Activated naive CD4-positive, alpha-beta T cell treated with anti-CD3 and anti-CD28 coated beads, Interleukin-2, amount 50 U/mL, for 72 hours (primary cell): ENCODE results near the gene HTRA2. TPM values are rescaled to one million over a fixed set of nuclear protein-coding genes. Genes with fewer than 3 reads are reported as not detected.

Experiments used
- ATAC-seq, 2 donors: fragments of 150-1000 bp; cut with Tn5 transposase; 2 replicates each; pipeline ENCODE4 v1.10.0; 2021; ENCODE audit warnings: mild to moderate bottlenecking in 2 of 2, moderate library complexity in 2 of 2
- DNase-seq, 2 donors: peaks; one replicate each; pipeline ENCODE4 v3.0.0; 2021 to 2022; ENCODE audit warnings: low spot score in 2 of 2
- H3K27ac Mint-ChIP-seq, 2 donors: one replicate each; pipeline ENCODE4 v1.8.0; 2022; ENCODE audit warnings: mild to moderate bottlenecking in 2 of 2, mixed read lengths in 2 of 2
- H3K36me3 Mint-ChIP-seq, 2 donors: one replicate each; pipeline ENCODE4 v1.8.0; 2022; ENCODE audit warnings: mixed read lengths in 2 of 2
- H3K9me3 Mint-ChIP-seq, 2 donors: one replicate each; pipeline ENCODE4 v1.8.0; 2022; ENCODE audit warnings: mixed read lengths in 2 of 2
- total RNA-seq, 2 donors: library from RNA; stranded (reverse); gene quantifications; one replicate each; pipeline ENCODE4 v1.2.3, GENCODE V29; 2022

Gene HTRA2
- total RNA-seq, 2 donors from 2014 or later: 57.5 to 84.4 TPM

GRCh38 chr2:74548285-74548899, 18.7 kb downstream of the HTRA2 start:
- Mint-ChIP-seq H3K27ac (no peak overlapping the region), H3K36me3 (peaks cover 0 to 12% of the 10 kb centered on the region in 2 donors), H3K9me3 (no peaks in the 10 kb centered on the region)
- DNase-seq: peak in 1 of 2 donors; percentile 55
- ATAC-seq: no peak

DNA sequence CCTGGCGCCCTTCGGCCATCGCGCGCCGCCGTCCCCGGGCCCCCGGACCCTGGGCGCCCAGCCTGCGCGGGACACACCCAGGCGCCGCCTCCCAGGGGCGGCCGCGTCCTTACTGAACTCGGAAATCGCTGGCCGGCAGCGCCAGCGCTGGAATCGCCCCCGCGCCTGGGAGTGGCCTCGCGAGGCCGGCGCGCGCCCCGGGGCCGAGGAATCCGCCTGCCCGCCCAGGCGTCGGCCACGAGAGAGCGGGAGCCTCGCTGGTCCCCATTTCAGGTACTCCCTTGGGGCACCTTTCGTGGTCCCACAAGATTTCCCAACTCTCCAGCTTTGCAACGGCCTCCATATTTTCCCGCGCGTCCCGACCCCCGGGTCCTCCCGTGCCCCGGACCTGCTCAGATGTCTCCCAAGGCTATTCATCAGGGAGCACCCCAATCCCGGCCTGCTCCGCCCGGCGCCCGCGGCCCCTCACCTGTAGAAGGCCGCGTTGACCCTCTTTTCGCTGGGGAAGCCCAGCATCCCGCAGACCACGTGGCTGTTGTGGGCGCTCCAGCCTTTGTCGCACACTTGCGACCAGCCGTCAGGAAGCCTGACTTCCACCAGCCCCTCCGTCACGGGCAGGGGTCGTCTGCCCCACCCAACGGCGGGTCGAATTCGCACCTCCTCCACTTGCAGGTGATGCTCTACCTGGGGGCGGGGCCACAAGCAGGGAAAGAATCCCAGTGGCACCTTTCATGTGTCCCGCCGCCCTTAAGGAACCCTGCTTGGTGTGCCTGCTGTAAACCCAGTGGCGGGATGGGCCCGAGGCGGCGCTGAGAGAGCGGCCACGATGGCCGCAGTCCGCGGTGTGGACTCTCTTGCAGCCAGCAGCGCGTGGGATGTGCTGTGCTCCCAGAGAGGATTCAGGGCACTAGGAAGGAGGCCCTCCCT, 19.4 kb downstream of the HTRA2 start:
- peak; percentile 45 to 54 for DNase-seq
- no peaks in the 10 kb centered on the region for H3K9me3 Mint-ChIP-seq
- H3K36me3 Mint-ChIP-seq: peaks cover 0 to 12% of the 10 kb centered on the region in 2 donors
- H3K27ac Mint-ChIP-seq: no peak overlapping the region
- peak; percentile 70 to 74 for ATAC-seq

- H3K36me3 Mint-ChIP-seq: peaks cover 0 to 12% of the 10 kb centered on the region in 2 donors
- no peak for ATAC-seq
- DNase-seq: no peak
- H3K27ac Mint-ChIP-seq: no peak overlapping the region
- no peaks in the 10 kb centered on the region for H3K9me3 Mint-ChIP-seq
Measured at GRCh38 chr2:74550231-74550630, 20.5 kb downstream of the HTRA2 start.

DNA sequence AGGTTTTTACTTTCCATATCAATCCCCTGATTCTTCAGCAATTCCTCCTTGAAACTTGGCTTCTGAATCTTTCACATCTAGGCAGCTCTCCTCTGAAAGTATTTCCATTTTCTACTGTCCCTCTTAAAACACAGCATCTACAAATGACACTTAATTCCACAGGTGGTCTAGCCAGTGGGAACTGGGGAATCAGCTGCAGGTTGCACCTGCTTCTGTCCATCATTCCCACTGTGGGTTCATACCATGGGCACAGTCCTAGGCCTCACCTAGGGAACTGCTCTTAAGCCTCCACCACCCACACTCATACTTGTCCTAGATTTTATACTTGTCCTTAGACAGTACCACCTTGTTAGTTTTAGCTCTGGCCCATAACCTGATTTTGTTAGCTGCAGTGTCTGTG, 21.8 kb downstream of the HTRA2 start:
- ATAC-seq (no peak), DNase-seq (no peak)
- no peak overlapping the region for H3K27ac Mint-ChIP-seq
- H3K9me3 Mint-ChIP-seq: no peaks in the 10 kb centered on the region
- peaks cover 0 to 12% of the 10 kb centered on the region in 2 donors for H3K36me3 Mint-ChIP-seq

GRCh38 chr2:74551942-74552913, 22.5 kb downstream of the HTRA2 start:
- ATAC-seq: no peak
- Mint-ChIP-seq H3K36me3 (peaks cover 0 to 12% of the 10 kb centered on the region in 2 donors), H3K9me3 (no peaks in the 10 kb centered on the region), H3K27ac (peak overlapping the region in 1 of 2 donors; percentile 3)
- no peak for DNase-seq

GRCh38 chr2:74552914-74553811, 23.4 kb downstream of the HTRA2 start:
- ATAC-seq (no peak), DNase-seq (no peak)
- Mint-ChIP-seq H3K36me3 (peaks cover 0 to 9% of the 10 kb centered on the region in 2 donors), H3K27ac (peak overlapping the region; percentile 3 to 79), H3K9me3 (no peaks in the 10 kb centered on the region)

GRCh38 chr2:74553892-74554819, 24.4 kb downstream of the HTRA2 start, which contains the start of the genes DOK1 and LOXL3:
DOK1 (plus strand) TSS chr2:74554720; CDS start chr2:74554755, 35 bp downstream.
LOXL3 (minus strand) TSS chr2:74553942; CDS start chr2:74552634, 1,308 bp downstream.
- DNase-seq: peak; percentile 83 to 89
- Mint-ChIP-seq H3K36me3 (peaks cover 0 to 6% of the 10 kb centered on the region in 2 donors), H3K9me3 (no peaks in the 10 kb centered on the region), H3K27ac (peak within 1 kb of the TSS; percentile 79 to 83)
- ATAC-seq: peak; percentile 77 to 87

DNA sequence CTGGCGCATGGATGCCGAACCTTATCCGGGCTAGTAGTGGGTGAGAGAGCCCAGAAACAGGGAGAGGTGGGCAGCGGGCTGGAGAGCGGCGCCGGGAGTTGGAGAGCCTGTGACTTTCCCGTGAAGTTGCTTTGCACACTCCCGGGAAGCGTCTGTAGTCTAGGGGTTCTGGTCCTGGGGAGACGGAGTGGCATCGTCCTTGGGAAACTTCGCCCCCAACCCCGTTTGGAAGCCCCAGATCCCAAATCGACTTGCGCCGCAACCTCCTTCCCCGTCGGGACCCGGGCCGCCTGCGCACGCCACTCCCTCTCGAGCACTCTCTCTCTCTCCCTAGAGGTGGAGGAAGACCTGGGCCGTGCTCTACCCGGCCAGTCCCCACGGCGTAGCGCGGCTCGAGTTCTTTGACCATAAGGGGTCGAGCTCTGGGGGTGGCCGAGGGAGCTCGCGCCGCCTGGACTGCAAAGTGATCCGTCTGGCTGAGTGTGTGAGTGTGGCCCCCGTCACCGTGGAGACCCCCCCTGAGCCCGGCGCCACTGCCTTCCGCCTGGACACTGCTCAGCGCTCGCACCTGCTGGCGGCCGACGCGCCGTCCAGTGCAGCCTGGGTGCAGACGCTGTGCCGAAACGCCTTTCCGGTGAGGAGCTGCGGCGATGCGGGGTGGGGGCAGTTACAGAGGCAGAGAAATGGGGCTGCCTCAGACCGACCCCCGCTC, 25.2 kb downstream of the HTRA2 start:
- ATAC-seq (peak; percentile 51 to 63), DNase-seq (peak in 1 of 2 donors; percentile 53)
- peak overlapping the region; percentile 63 to 83 for H3K27ac Mint-ChIP-seq
- H3K36me3 Mint-ChIP-seq: no peaks in the 10 kb centered on the region
- no peaks in the 10 kb centered on the region for H3K9me3 Mint-ChIP-seq

DNA sequence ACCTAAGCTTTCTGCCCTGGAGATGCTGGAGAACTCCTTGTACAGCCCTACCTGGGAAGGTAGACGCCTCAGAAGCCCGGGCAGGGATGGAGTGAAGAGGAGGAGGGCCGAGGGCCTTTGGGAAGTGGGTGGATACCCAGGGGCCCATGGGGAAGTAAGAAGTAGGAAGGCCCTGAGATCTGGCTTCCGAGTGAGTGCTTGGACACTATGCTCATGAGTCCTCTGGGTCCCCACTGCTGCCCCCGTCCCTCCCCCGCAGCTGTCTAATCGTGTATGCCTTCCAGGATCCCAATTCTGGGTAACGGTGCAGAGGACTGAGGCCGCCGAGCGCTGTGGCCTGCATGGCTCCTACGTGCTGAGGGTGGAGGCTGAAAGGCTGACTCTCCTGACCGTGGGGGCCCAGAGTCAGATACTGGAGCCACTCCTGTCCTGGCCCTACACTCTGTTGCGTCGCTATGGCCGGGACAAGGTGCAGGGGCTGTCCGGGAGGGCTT, 25.9 kb downstream of the HTRA2 start:
- H3K36me3 Mint-ChIP-seq: no peaks in the 10 kb centered on the region
- peak overlapping the region in 1 of 2 donors; percentile 83 for H3K27ac Mint-ChIP-seq
- ATAC-seq (no peak), DNase-seq (no peak)
- H3K9me3 Mint-ChIP-seq: no peaks in the 10 kb centered on the region

DNA sequence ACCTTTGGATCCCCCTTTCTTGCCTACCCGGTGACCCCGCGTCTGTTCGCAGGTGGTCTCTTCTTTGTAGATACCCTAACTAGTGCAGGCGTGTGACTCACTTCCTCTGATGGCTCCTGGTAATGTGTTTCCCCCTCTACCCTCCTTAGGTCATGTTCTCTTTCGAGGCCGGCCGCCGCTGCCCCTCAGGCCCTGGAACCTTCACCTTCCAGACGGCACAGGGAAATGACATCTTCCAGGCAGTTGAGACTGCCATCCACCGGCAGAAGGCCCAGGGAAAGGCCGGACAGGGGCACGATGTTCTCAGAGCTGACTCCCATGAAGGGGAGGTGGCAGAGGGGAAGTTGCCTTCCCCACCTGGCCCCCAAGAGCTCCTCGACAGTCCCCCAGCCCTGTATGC, 26.4 kb downstream of the HTRA2 start:
- no peaks in the 10 kb centered on the region for H3K9me3 Mint-ChIP-seq
- ATAC-seq (no peak), DNase-seq (no peak)
- H3K36me3 Mint-ChIP-seq: no peaks in the 10 kb centered on the region
- H3K27ac Mint-ChIP-seq: no peak overlapping the region

DNA sequence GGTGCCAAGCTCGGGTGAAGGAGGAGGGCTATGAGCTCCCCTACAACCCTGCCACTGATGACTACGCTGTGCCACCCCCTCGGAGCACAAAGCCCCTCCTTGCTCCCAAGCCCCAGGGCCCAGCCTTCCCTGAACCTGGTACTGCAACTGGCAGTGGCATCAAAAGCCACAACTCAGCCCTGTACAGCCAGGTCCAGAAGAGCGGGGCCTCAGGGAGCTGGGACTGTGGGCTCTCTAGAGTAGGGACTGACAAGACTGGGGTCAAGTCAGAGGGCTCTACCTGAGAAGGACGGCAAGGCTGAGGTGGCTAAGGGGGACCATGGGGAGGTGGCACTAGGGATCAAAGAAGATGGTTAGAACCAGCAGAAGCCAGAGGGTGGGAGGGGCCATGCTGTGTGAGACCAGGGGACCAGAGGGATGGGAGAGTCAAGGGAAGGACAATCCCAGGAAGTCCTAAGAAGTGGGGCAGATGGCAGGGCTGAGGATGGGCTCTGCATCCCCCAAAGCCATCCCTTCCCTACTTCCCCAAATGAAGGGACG, 27.2 kb downstream of the HTRA2 start:
- no peaks in the 10 kb centered on the region for H3K36me3 Mint-ChIP-seq
- DNase-seq (no peak), ATAC-seq (no peak)
- no peak overlapping the region for H3K27ac Mint-ChIP-seq
- no peaks in the 10 kb centered on the region for H3K9me3 Mint-ChIP-seq

DNA sequence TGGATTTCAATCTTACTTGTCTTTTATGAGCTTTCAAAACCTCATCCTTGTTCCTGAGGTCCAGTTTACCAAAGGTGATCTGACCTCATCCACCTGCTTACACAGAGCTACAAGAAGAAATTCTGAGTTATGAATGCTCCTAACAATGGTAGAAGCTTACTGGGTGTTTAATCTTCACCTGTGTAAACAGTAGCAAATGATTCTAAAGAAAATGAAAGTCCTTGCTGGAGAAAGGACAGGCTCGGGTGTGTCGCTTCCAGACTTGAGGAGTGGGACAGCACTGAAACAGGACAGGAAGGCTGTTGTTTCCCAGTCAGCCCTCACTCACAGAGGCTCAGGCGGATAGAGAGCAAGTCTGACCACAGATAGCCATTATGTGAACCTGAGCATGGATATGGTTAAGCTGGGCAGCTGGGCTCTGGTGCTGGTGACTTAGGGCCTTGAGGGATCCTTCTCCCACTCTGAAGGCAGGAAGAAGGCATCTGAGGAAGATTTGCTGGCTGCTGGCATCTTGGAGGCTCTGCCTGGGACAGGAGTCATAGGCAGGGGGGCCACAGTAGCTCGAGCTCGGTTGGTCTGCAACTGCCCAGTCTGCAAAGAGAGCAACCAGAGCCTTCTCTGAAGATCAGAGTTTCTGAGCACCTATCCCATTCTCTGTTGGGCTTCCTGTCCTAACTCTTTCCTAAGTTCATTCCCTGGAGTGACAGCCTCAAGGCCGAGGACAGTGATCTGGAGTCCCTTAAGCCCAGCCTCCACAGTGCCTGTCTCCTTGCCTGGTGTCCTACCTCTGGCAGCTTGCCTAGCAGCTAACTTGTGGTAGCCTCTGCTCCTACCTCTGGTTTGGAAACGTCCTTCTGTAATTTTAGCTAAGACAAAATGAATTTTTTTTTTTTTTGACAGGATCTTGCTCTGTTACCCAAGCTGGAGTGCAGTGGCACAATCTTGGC, 28.8 kb downstream of the HTRA2 start:
- DNase-seq (no peak), ATAC-seq (no peak)
- H3K27ac Mint-ChIP-seq: no peak overlapping the region
- no peaks in the 10 kb centered on the region for H3K9me3 Mint-ChIP-seq
- H3K36me3 Mint-ChIP-seq: no peaks in the 10 kb centered on the region

DNA sequence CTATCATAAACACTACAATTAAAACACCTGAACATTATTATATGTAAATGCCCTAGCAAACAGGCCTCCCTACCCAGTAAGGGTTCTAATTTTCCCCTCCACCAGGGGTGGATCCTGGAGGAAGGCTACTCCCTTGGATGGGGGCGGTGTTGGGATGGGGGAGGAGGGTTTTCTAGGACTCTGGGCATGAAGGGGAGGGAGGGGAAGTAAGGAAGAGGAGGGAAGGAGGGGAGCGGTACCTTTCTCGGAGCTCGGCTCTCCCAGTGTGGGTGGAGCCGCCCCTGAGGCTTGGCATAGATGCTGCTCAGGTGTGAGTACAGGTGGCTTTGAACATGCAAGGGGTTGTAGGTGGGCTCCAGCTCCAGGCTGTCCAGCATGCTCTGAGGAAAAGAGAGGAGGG, 30.2 kb downstream of the HTRA2 start:
- Mint-ChIP-seq H3K36me3 (no peaks in the 10 kb centered on the region), H3K9me3 (no peaks in the 10 kb centered on the region), H3K27ac (peak overlapping the region in 1 of 2 donors; percentile 19)
- DNase-seq (no peak), ATAC-seq (no peak)
